Right lobe of liver (tissue), 4 donors: ENCODE data around the gene PCNA.

Source experiments
- CTCF ChIP-seq, 4 donors: fragments of 200-600 bp in 3 of 4; fragments of 450-650 bp in 1 of 4; IDR thresholded peaks; one replicate each; pipeline versions ENCODE4 v1.5.1 to v1.8.0; 2016 to 2022; ENCODE audit warnings: antibody characterized with exemption in 4 of 4, mild to moderate bottlenecking in 2 of 4
- POLR2A ChIP-seq: fragments of 450-650 bp; IDR thresholded peaks from one replicate; pipeline ENCODE4 v1.6.1; 2017; ENCODE audit warnings: antibody characterized with exemption, mild to moderate bottlenecking
- donor health status: DM: no; HTN: no; CAD: no.
- donor health status: DM: no; HTN: no; CAD: no.
- donor health status: DM: no; HTN: yes; CAD: no.

GRCh38 chr20:5070570-5070969 lies 49.2 kb downstream of the PCNA start:
- no peak for TF ChIP-seq POLR2A
- no peak for TF ChIP-seq CTCF (IDR thresholded peaks at IDR 0.05)
